GM19438 (cell line): ENCODE measurements around the gene SARNP.
A peak's percentile ranks its signal among the peaks of the same experiment; 100 is the strongest.
"Not testable (repeated sequence)": the region's sequence is repeated elsewhere in the genome, so short reads cannot be mapped to it uniquely, and the experiment has no call there.

Source experiments
- ATAC-seq: cut with Tn5 transposase; IDR thresholded peaks from one replicate; pipeline ENCODE4 v1.9.1; 2021; ENCODE audit warnings: low read depth; ENCODE audit not compliant: unreplicated experiment

The SARNP gene

DNA sequence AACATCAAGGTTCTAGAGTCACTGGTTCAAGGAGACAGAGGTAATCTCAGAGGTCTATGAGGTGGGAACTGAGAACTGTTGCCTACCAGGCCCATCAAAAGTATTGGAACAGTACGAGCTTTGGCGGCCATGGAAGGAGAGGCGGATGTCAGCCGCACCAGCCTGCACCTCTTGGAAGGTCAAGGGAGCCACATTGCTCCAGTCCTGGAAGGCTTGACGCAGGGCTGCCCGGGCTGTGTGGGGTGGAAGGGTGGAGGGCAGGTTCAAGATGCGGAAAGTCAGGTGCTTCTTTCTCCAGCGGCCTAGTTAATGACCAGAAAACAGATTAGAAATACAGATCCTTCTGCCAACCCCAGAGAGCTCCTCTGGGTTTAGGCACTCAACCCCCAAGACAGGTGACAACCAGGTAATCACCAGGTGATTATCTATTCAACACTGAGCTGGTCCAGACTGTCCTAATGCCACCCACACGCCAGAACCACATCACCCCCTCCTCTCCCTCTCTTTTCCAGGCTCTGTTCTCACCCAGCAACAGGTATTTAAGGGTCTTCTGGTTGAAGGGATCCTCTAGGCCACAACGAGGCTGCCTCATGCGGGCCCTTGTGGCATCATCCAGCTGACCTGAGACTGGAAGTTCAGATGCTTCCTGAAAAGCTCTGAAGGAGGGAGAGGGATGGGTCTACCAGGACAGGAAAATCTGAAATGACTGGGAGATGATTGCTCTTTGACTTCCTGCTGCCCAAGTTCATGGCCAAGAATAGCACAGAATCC is 23.2 kb upstream of the SARNP start:
- no peak for ATAC-seq

DNA sequence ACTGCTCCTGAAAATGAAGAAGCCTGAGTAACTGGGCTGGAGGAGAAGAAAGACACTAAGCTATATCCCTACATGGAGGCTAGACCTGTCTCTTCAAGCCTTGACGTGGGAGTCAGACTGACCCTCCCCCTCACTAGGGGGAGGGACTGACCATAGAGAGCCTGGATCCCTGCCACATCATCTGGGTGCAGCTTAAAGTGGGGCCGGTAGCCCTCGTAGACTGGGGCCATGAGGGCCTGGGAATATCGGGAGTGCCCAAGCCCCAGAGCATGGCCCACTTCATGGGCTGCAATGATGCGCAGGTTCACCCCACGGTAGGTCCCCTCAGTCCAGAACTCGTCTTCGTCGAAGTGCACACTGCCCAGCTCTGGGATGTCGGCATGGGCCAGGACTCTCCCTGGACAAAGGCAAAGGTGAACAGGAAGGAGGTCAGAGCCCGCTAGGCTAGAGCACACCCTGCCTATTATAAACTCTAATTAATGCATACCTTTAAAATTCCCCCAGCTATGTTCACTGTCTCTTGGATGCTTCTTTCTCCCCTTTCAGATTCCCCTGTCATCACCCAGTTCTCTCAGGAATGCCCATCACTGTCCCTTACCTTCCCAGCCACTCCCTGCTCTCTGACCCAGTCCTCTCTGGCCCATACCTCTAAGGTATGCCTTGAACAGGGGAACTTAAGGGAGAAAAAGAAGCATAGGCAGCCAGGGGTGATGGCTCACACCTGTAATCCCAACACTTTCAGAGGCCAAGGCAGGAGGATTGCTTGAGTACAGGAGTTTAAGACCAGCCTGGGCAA is 22.0 kb upstream of the SARNP start:
- ATAC-seq = no peak

DNA sequence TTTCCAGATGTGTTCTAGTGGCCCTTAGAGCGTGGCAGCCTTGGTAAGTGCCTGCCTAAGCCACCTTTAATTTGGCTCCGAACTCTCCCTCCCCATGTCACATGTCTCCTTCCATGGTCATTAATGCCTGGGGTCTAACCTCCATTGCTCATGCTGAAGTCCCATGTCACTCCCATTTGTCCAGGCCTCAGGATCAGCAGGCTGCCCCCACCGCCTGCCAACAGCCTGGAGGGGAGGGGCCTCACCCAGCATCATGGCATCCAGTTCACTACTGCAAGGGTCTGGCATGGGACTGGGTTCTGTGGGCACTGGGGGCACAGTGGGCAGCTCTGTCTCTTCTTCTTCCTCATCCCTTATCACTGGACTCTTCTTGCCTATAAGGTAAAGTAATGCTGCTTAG is 20.8 kb upstream of the SARNP start:
- ATAC-seq = no peak

DNA sequence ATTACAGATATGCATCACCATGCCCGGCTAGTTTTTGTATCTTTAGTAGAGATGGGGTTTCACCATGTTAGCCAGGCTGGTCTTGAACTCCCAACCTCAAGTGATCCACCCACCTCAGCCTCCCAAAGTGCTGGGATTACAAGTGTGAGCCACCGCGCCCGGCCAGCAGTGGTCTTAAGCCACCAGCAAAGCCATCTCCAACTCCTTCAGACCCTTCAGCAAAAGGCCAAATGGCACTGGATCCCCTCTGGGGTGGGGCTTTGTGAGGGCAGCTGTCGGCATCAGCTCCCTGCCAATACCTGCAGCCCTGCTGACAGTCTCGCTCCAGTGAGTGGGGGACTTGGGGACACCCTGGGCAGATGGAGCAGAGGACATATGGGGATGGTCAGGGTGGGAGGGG is 16.9 kb upstream of the SARNP start:
- not testable (repeated sequence) for ATAC-seq

DNA sequence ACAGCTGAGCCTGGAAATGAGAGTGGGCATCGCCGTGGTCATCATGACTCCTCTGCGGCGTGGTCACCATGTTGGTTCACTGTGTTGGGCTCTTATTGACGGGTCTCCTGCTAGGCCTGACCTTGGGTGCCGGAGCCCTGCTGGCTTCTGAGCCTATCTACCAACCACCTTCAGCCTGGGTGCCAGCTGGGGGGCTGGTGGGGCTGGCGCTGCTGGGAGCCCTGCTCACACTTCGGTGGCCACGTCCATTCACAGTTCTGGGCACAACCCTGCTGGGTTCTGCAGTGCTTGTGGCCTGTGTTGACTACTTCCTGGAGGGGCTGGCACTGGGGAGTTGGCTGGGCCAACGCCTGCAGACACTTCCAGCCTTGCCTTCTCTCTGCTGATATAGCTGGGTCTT is 15.5 kb upstream of the SARNP start:
- no peak for ATAC-seq

DNA sequence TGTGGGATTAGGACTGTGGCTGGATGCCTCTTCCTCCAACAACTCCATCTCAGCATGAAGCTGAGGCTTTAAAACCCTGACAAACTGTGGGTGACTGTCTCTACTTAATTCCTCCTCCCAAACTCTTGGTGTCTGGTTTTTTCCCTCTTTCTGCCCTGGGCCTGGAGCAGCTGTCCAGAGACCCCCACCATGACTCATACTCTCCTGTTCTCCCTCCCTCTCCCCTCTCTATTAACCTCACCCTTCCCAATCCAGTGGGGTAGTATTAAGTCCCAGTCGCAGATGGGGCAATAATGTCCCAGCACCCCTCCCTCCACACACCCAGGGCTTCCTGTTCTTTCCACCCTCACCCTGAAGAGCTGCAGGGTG is 13.9 kb upstream of the SARNP start:
- ATAC-seq = no peak

DNA sequence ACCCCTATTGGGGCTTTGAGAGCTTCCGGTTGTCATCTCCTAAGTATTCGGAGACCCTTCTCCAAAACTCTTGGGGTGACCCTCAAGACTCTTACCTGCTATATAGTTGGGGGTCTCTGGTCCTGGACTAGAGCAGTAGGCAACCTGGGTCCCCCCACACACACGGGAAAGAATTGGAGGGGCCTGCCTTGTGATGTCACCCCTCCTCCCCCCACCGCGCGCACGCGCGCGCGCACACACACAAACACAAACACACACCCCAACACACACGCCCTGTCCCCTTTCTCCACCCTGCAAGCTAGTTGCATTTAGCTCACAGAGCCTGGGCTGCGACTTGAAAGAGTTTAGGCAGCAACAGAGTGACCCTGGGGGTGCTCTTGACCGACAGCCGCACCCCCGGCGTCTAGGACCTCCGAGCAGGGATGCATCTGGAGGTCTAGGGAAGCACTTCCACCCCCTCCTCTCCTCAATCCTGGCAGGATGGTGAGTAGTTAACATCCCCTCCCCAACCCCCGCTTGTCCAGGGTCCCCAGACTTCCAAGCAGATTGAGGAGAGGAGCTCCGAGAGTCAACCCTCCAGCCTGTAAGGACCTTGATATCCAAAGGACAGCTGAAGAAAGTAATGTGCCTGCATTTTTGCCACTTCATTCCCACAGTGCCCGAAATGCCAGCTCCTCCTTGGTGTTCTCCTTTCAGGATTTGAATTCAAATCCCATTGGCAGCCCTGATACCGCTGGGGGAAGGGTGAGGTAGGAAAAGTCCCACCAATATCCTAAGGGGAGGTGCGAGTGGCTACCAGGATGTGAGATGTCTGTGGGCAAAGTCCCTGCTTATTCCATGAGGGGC is 13.3 kb upstream of the SARNP start:
- ATAC-seq = no peak

DNA sequence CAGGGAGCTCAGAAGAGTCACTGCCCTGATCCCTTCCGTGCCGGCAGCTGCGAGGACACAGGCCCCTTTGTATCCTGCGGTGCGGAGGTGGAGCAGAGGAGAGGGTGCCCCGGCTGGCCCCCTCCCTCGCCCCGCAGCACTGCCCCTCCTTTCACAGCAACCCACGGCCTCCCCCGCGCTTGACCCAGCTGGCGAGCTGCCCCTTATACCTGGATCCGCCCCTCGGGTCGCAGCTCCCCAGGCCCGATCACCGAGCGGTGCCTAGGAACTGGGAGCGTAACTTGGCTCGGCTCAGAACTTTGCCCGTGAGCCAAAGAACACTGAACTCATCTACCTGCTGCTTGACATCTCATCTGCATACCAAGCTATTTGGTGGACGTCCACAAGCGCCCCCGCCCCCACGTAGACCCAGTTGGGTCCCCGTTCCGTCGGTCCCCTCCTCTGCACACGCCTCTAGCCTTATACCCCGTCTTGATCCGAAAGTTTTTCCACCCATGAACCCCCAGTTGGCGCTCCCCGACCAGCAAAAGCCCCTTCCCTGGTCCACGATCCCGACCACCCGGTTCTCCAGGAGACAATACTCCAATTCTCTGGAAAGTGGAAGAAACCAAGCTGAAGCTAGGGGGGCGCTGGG is 12.6 kb upstream of the SARNP start:
- peak; percentile 26 for ATAC-seq

DNA sequence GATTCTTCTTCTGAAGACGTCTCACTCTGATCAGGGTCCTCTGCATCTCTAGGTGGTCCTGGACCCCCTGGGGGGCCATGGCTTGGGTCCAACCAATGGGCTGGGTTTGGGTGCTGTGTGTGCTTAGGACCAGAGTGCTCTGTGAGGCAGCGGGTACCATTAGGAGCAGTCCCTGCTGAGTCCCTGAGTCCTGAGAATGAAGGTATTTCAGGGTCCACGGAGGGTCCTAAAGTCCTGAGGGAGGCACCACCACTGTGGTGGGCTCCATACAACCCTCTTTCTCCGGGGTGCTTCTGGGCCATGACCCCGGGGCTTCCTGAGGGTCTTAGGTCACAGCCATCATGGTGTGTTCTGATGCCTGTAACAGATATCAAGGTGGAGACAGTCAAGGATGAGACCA is 10.8 kb upstream of the SARNP start:
- ATAC-seq = no peak

DNA sequence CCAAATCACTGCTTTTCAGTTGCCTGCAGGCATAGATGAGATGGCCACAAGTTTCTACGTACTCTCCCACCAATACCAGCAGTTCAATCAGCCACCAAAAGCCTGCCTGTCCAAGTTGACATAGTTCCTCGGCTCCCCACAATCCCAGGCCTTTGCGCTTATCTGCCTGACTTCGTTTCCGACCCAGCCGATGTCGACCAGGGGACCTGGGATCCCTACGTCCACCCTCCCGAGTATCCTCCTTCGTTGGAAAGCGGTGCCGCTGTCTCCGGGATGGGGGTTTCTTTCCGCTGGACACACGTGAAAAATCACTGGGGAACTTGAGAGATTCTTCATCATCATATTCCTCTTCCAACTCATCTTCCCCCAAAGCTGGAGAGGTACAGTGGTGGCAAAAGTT is 10.3 kb upstream of the SARNP start:
- no peak for ATAC-seq

DNA sequence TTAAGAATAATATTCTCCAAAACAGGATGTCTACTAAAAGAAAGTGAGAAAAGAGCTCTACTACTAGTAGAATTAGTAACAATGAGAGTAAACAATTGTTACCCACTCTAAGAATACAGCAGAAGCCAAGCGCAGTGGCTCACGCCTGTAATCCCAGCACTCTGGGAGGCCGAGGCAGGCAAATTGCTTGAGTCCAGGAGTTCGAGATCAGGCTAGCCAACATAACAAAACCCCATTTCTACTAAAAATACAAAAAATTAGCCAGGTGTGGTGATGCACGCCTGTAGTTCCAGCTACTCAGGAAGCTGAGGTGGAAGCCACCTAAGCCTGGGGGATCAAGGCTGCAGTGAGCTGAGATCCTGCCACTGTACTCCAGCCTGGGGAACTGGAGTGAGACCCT is 7.2 kb upstream of the SARNP start:
- no peak for ATAC-seq

DNA sequence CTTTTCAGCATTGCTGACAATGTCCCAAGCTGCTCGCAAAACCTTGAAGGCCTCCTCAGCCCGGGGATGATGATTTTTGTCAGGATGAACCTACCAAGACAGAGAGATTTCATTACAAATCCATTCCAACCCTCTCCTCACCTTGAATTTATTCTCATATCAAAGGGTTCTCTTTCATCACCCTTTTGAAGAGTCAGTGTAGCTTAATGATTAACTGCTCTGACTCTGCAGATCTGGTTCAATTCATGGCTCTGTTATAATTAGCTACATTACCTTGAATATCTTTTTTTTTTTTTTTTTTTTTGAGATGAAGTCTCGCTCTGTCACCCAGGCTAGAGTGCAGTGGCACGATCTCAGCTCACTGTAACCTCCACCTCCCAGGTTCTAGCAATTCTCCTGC is 5.9 kb upstream of the SARNP start:
- no peak for ATAC-seq

DNA sequence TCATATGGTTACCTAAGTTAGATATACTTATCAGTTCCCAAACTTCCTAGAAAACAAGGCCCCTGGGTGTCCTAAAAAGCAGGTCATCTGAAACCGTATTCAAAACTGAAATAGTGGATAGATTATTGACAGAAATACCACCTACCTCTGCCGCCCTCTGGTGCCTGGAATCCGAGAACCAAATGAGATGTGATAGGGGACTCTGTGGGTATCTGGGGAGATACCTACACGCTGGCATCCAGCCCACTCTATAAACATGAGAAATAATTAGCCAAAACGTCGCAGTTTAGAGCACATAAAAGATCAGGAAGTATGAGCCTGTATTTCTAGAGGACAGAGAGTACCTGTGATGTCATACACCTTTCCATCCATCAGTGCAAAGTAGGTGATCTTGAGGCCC is 4.7 kb upstream of the SARNP start:
- ATAC-seq = no peak

DNA sequence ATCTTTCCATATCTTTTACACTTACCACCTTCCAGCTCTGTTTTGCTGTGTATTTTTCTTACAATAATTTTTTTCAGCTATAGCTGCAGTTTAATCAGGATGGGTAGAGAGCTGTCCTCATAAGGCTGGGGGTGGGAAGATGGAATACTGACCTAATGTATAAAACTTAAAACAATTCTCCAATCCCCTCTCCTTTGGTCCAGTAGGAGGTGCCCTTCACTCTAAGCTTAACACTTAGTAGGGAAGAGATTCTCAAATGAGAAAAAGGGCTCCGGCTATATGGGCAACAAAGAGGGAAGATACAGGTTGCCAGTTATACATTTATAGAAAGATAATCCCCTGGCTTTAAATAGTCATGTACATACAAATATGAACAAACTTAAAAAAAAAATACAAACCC is 3.2 kb upstream of the SARNP start:
- no peak for ATAC-seq

DNA sequence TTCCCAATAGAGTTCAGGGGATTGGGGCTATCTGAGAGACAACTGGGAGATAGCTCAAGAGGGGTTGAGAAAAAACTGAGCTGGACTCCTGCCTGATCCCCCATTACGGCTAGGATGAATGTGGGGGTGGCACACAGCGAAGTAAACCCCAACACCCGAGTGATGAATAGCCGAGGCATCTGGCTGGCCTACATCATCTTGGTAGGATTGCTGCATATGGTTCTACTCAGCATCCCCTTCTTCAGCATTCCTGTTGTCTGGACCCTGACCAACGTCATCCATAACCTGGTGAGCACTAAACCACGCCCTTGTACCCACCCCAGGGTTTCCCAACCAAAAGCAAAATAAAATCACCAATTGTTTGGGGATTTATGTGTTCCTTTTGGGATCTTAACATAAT is 1.4 kb upstream of the SARNP start:
- ATAC-seq = no peak

DNA sequence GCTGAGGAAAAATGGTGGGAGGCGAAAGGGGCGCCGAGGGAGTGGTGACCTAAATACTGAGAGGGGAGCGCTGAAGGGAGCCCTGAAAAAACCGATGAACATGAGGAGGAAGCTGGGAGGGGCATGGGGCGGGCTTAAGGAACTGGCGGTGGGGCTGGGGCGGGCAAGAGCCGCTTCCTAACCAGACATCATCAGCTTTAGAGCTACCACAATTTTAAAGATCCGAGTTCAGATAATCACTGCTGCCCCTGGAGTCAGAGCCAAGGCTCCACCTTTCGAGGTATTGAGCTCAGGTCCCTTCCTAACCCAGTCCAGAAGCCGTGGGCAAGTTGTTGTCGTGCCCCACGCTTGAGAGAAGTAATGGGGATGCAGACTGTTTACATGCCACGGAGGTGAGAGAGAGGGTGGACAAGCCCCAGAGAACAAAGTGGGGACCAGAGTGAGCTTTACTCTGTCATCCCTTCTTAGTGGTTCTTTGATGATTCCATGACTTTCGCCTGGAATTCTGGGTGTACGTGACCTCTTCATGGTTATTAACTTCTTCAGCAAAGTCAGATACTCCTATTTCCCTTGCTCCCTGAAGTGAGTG is 710 bp upstream of the SARNP start:
- peak; percentile 31 for ATAC-seq

DNA sequence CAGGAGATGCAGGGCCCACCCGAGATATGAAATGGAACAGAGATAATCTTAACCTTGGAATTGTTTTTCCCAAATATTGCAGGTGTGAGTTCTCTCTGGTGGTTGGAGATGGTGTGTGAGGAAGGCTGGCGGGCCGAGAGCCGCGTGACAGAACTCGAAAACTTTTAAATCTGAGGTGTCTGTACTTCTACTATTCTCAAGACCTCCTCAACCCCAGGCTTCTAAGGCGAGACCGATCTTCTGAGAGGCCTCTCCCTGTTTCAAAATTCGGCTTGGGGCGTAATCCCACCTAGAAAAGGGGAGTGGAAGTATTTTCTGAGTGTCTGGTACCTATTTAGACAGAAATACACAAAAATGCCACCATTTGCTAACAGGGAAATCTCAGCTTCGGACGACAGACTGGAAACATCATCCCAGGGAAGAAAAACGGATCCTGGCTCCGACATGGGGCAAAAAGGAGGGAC is 611 bp downstream of the SARNP start:
- no peak for ATAC-seq

DNA sequence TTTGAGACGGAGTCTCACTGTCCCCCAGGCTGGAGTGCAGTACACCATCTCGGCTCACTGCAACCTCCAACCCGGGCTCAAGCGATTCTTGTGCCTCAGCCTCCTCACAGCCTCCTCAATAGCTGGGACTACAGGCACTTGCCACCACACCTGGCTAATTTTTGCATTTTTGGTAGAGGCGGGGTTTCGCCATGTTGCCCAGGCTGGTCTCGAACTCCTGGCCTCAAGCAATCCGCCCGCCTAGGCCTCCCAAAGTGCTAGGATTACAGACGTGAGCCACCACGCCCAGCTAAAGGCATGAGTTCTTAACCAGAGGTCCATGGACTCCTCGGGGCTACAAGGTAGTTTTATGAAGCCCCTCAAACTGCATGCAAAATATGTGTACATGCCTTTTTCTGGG is 2.1 kb downstream of the SARNP start:
- no peak for ATAC-seq

DNA sequence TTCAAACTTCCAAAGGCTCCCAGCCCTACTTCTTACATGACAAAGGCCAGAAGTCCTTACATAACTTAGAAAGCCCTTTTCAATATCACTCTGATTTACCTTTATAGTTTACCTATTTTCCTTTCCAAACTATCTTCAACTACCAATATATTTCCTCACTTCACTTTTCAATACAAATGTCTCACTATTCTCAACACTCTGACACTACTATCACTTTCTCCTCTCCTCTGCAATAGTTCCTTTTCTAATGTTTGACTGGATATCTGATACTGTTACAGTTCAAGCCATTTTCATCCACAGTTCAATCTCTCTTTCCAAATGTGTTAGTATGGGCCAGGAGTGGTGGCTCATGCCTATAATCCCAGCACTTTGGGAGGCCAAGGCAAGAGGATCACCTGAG is 3.3 kb downstream of the SARNP start:
- no peak for ATAC-seq

DNA sequence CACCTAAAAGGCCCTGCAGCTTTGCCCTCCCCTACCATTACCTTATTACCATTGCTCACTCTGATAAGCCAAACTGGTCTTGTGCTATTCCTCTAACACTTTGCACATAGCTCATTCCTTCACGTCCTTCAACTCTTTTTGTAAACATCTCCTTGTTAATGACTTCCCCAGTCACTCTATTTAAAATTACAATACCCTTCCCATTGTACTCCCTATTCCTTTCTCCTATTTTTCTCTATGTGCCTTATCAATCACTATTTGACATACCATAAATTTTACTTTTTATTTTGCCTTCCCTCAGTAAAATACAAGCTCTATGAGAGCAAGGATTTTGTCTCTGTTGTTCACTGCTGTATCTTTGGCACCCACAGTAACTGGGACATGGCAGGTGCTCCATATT is 5.4 kb downstream of the SARNP start:
- no peak for ATAC-seq
